Caki2 (cell line): Measurements from ENCODE around the gene FAM210A. TPM values are rescaled to one million over a fixed set of nuclear protein-coding genes. Genes with fewer than 3 reads are reported as not detected.
"Not testable (repeated sequence)": the region's sequence is repeated elsewhere in the genome, so short reads cannot be mapped to it uniquely, and the experiment has no call there.

Source experiments
- DNase-seq: peaks from one replicate; pipeline ENCODE4 v3.0.0-alpha.2; 2015; ENCODE audit warnings: low read depth
- in situ Hi-C: cut with HindIII; loops from 2 replicates; pipeline ENCODE4 v1.10.0; 2016; ENCODE audit warnings: low sequenced_read_pairs, low pct_unique_long_range_greater_than_20kb, mixed read lengths
- total RNA-seq: library from RNA; depleted of rRNA; stranded (reverse); fragments of >200 nt; shearing (Covaris generic); gene quantifications from 2 replicates; pipeline ENCODE4 v1.2.3, GENCODE V29; 2014; ENCODE audit warnings: low replicate concordance; rRNA removed

The FAM210A gene, protein sequence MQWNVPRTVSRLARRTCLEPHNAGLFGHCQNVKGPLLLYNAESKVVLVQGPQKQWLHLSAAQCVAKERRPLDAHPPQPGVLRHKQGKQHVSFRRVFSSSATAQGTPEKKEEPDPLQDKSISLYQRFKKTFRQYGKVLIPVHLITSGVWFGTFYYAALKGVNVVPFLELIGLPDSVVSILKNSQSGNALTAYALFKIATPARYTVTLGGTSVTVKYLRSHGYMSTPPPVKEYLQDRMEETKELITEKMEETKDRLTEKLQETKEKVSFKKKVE
- total RNA-seq = 34.9 and 49.6 TPM in 2 replicates

DNA sequence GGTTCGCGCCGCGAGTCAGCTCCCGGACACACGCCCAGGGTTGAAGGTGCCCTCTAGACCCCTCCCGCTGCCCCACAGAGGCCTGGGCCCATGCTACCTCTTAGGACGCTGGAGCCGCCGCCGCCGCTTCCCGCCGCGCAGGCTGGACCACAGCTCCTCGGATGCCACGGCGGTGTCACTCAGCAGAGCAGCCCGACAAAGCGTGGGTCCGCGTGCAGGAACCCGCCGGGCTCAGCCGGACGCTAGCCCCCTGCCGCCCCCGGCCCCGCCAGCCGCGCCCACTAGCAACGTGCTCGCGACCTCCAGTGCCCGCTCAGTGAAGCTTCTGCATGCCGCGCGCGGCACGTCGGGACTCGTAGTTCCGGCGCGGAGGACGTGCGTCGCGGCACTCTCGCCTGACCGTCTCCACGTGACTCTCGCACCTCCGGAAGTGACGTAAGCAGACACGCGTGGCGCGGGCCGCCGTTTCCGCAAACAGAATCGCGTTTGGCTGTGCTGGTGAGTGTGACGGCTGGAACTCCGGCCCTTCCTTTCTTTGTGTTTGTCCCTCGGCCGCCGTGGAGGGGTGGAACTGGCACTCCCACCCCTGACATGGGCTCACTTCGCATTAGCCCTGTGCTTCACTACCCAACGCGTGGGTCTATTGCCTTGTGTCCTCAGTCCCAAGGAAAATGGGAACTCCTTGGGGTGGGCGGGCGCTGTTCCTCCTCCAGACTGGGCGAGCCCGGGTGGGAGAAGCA lies at the start of gene FAM210A, which contains the start of gene RNMT:
Gene FAM210A, minus strand, starts transcription at position 327 of the 740 bp plus-strand sequence. CDS start 44,481 bp downstream, outside the sequence.
Gene RNMT, plus strand, starts transcription at position 442 of the 740 bp plus-strand sequence. CDS start 4,845 bp downstream, outside the sequence.
- DNase-seq = peak; percentile 89
- in situ Hi-C loops = no loop called here

DNA sequence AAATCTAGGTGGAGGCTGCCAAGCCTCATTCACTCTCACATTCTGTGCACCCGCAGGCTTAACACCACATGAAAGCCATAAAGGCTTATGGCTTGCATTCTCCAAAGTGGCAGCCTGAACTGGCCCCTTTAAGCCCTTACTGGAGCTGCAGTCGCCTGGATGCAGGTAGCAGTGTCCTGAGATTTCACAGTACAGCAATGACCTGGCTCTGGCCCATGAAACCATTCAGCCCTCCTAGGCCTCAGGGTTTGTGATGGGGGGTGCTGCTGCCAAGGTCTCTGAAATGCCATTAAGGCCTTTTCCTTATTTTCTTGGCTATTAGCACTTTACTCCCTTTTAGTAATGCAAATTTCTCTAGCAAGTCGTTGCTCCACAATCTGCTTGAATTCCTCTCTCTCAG lies 48.7 kb upstream of the FAM210A start:
- in situ Hi-C loops = no loop called here
- no peak for DNase-seq

DNA sequence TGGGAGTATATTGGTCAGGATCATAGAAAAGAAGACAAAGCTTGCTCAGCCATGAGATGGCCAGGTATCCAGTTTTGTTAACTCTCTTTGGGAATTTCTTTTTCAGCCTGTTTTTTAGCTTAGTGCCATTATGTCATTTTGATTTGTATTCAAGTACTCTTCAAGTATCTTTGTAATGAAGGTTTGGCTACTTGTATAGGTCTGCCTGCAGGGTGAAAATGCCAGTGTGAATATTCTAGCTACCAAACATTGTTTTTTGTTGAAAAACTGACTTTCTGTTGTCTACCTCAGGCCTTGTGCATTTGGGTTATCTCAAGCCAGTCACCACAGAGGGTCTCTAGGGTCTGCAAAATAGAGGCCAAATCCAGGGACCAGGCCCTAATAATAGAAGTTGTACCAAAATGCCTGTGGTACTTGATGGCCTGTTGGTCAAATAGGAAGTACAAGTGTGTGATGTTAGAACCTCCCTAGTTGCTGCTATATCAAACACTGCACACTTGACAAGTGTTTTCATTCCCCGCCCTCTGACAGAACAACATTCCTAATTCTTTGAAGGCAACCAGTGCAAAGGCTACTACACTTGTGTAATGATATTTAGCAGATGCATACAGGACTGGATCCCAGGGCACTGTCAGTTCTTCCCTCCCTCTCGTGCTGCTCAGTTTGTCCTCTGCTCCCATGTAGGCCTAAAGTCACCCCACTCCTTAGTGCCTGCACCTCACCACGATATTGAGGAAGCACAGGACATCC lies 36.5 kb upstream of the FAM210A start:
- in situ Hi-C loops = no loop called here

DNA sequence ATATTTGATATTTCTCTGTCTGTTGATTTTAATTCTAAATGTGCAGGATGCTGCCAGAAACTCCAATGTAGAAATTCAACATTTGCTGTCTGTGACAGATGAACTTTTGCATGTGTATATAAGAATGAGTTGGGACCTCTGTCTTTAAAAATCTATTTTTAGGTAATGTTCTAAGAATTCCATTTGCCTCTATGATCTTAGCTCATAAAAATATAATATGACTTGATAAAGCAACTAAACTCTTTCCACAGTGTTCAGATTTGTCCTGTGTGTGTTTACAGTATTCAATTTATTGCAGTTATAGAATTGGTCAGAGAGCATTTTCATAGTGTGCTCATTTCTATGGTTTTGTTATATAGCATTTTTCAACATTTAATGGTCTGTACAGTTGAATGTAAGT lies 33.7 kb upstream of the FAM210A start:
- in situ Hi-C loops = no loop called here

More for the DNA sequence above, 36.5 kb upstream of the FAM210A start:
- no peak for DNase-seq

DNA sequence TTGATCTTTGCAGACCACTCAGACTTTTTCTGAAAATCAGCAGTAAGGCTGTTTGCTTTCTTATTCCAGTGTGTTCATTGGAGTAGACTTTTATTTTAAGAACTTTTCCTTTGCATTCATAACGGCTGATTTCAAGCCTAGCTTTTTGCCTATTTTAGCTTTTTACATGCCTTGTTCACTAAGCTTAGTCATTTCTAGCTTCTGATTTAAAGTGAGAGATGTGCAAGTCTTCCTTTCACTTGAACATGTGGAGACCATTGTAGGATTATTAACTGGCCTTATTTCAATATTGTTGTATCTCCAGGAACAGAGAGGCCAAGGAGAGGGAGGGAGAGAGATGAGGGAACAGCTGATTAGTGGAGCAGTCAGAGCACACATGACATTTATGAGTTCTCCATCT lies 32.3 kb upstream of the FAM210A start:
- DNase-seq = no peak
- in situ Hi-C loops = no loop called here

More for the DNA sequence above, 33.7 kb upstream of the FAM210A start:
- no peak for DNase-seq

DNA sequence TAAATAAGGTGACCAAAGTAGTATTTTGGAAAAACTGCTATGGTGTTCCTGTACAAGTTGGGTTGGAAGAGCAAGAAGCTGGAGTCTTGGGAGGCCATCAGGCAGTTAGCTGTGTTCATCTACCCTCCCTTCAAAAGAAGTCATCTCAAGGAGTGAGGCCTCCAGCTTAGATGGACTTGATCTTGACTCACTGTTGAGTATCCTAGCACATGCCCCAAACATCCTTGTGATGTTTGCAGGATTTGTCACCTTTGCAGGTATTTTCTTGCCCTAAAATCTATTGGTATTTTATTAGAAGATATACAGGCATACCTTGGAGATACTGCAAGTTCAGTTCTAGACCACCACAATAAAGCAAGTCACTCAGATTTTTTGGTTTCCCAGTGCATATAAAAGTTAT lies 30.3 kb upstream of the FAM210A start:
- in situ Hi-C loops = no loop called here
- no peak for DNase-seq

DNA sequence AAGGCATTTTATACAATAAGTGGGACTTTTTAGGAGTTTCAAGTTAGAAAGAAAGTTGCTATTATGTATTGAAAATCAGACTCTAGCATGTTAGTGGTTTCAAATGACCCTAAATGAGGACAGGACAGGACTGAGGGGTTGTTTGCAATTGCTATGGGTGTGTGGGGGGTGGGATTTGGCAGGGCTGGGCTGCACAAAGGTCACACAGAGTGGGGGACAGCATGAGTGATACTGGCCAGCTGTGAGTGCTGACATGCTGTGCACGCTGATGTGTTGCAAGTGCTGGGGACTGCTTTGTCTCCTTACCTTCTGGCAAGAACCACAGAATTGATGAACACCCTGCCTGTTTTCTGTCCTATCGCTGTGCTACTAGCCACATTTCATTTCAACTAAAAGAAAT lies 29.9 kb upstream of the FAM210A start:
- DNase-seq = no peak
- in situ Hi-C loops = no loop called here

DNA sequence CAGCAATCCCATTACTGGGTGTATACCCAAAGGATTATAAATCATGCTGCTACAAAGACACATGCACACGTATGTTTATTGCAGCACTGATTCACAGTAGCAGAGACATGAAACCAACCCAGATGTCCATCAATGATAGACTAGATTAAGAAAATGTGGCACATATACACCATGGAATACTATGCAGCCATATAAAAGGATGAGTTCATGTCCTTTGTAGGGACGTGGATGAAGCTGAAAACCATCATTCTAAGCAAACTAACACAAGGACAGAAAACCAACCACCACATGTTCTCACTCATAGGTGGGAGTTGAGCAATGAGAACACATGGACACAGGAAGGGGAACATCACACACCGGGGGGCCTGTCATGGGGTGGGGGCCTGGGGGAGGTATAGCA lies 25.2 kb upstream of the FAM210A start:
- DNase-seq, in situ Hi-C loops: not testable (repeated sequence)

DNA sequence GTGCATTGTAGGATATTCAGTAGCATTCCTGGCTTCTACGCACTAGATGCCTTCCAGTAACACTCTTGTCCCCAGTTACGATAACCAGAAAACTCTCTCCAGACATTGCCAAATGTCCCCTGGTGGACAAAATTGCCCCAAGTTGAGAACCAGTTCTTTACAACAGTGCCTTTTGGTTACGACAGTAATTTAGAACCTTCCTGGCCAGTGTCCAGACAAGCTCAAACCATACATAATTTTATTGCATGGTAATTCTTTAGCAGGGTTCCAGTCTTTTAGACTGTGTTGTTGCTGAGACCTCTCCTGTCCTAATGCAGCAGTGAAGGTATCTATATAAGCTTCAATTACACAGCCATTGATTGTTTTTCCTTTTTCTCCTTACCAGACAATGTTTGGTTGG lies 20.3 kb upstream of the FAM210A start:
- in situ Hi-C loops = no loop called here
- DNase-seq = no peak

DNA sequence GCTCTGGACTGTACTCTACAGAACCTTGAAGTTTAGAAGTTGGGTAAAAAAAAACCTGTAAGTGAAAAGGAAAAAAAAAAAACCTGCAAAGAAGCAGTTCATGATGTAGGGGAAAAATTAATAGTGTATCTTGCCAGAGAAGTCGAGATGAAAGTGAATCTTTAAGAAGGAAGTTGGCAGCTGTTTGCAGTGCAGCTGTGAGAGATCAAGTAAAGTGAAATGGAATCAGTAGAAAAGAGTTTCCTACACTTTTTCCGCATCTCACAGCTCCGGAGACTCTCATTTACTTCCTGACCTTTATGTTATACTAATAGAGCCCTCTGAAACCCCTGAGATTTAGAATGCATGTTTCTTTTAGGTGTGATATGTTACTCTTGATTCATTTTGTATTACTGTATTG lies 19.3 kb upstream of the FAM210A start:
- DNase-seq = no peak
- in situ Hi-C loops = no loop called here

DNA sequence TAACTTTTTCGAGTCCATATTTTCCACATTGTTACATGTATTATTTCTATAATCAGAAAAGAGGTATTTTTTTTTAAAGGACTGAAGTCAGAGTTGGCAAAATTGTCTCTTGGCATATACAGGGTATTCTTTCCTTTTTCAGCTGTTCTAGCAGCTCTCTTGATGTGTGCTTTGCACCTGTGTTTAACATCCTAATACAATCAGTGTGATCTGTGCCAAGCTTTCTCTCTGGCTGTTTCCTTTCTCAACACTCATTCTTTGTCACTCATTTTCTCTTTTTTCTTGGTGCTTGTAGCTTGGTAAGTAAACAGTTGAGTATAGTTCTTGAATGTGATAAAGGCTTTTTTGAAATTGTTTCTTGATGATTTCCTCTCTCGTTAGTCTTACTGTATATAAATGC lies 9.3 kb upstream of the FAM210A start:
- in situ Hi-C loops = no loop called here

DNA sequence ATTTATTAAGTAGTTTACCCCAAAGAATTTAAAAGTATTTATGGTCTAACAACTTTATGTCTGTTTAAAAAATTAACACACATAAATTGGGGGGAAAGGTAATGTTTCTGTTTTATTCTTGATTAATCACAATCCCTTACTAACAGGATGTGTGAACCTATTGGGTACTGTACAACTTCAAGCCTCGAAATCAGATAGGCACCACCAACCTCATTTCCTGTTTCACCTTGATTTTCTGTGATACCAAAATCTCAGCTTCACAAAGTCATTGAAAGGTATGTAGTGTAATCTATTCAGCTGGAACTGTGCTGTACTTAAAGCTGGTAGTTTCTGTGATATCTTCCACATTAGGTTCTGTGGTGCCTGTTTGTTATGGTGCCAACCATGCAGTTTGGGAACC lies 4.1 kb upstream of the FAM210A start:
- in situ Hi-C loops = no loop called here
- DNase-seq = no peak

More for the DNA sequence above, 9.3 kb upstream of the FAM210A start:
- no peak for DNase-seq

DNA sequence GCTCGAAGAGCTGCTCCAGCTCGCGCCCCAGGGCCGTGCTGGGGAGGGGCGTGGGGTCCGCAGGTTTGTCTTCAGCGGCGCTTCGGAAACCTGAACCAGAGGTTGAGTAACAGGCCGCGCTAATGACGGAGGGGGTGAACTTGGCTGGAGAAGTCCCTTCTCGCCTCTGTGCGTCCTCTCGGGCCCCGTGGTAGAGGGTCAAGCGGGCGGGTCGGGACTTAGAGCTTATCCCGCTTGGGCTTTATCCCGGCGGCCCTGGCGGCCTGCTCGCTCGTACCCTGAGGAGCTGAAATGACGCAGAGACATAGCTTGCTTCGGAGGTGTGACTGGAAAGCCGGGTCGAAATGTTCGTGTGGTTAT lies 594 bp upstream of the FAM210A start:
- in situ Hi-C loops = no loop called here
- DNase-seq = no peak

DNA sequence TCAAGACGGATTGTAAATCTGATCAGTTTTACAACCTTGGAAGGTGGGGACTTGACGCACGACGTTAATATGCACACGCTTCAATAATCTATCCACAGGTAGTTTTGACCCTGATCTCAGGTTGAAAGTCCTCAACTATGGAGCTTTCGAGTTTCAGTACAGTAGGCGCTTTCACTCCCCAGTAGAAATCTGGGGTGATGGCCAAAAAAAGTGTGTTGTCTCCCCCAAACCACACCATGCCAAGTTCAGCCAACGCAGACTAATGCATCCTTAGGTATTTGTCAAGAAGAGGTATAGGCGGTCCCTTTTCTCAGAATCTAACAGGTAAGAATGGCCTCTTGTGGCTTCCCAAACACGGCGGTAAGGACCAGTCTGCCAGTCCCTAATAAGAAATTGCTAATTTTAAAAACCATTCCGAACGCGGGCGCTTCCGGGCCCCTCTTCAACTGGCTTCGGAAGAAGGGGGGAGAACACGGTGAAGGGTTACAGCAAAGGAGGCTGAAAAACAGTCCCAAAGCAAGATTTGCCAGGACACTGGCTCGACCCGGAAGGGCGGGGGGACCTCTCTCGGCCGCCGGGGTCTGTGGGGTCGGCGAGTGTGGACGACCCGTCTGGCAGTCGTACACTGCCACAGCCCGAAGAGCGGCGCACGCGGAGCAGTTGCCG lies 659 bp downstream of the FAM210A start:
- no peak for DNase-seq
- in situ Hi-C loops = no loop called here

DNA sequence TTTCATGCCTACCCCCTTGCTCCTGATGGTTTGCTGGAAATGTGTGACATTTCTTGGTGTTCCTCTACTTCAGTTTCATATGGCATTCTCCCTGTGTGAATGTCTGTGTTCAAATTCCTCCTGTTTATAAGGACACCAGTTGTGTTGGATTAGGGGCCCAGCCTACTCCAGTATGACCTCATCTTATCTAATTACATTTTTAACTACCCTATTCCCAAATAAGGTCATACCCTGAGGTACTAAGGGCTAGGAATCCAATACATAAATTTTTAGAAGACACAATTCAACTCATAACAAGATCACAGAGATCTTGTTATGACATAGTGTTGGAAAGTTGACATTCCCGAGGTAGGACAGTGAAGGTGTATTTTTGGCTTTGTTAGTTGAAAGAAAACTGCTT lies 5.5 kb downstream of the FAM210A start:
- no peak for DNase-seq
- in situ Hi-C loops = no loop called here

DNA sequence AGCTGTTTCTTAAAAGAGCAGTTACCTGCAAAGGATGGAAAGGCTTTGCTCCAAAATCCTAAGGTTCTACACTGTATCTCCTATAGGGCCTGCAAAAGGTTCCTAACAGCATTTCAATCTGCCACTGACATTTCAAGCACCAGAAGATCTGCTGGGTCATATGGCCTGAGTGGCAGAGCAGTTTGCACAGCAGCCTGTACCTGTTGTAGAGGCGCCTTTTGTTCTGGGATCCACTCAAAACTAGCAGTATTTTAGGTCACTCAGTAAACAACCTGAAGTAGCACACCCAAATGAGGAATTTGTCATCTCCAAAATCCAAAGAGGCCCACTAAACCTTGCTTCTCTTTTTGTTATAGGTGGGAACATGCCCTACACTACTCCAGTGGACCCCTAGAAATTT lies 6.2 kb downstream of the FAM210A start:
- in situ Hi-C loops = no loop called here
- no peak for DNase-seq

DNA sequence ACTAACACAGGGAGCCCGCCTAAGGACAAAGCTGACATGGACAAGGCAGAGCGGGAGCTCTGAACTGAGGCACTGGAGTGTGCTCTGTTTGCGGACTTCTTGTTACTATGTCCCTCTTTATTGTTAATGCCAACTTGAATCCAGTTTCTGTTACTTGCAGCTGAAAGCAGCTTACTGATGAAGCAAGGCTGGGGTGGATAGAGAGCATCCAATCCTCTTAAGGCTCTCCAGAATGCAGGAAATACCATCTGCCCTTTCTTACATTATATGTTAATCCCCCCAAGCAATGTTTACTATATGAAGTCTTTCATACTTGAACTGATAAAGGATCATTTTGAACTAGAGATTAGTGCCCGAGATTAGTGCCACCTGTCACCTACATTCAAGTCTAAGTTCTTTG lies 9.4 kb downstream of the FAM210A start:
- in situ Hi-C loops = no loop called here
- no peak for DNase-seq

DNA sequence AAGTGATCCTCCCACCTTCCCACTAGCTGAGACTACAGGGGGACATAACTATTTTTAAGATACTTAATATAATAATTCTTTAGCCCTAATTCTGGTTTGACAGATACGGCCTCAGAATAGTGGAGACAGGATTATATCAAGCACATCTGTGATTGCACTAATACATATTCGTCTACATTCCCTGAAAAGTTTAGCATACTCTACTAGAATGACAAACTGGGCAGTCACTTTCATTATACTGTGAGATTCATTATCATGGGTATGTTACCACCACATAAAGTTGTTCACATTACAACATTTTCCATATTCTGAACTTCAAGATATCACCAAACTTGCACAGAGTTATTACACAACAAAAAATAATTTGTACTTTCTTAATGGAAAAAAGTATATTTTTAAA lies 11.0 kb downstream of the FAM210A start:
- in situ Hi-C loops = no loop called here
- DNase-seq = no peak
